ENCODE data around the gene SV2B. TPM values are rescaled to one million over a fixed set of nuclear protein-coding genes. Genes with fewer than 3 reads are reported as not detected.
"Not testable (repeated sequence)": the region's sequence is repeated elsewhere in the genome, so short reads cannot be mapped to it uniquely, and the experiment has no call there.

The SV2B gene
- polyA plus RNA-seq, 1 donor (not counting 4 experiments of a cell fraction or from before 2014, with no cell fraction given): 0.04 TPM

DNA sequence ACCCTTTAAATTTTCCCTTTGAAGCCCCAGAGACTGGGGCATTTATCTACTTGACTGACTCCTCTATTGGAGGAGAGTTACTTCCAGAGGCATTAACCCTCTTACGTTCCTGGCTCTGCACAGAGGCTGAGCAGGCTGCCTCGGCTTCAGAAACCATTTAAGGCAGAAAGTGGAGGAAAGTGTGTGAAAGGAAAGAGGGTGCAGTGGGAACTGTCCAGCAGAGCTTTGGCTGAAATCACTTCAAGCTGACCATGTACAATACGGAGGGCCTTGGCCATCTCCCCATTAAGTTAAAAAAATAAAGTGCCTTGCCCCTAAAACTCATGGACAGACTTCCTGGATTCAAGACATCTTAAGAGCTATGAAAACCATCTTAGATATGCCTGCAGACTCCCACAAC is 238.7 kb downstream of the SV2B start:
- Histone ChIP-seq H3K27ac (ENCODE audit: control insufficient read depth, insufficient read depth, low read length) (no peak overlapping the region), H3K4me3 (ENCODE audit: control insufficient read depth in 2 of 3, extremely low read depth in 1 of 3, insufficient read depth in 2 of 3, low read depth in 1 of 3, low read length in 3 of 3) (no peak overlapping the region), H3K36me3 (ENCODE audit: control insufficient read depth in 2 of 2, extremely low read depth in 1 of 2, insufficient read depth in 2 of 2, low read length in 2 of 2) (no peaks in the 10 kb centered on the region), H3K4me2 (ENCODE audit: control insufficient read depth, extremely low read depth, insufficient read depth, low read depth, low read length) (no peak overlapping the region), H3K79me2 (ENCODE audit: control insufficient read depth, insufficient read depth, low read length) (no peaks in the 10 kb centered on the region), H3K27me3 (ENCODE audit: control insufficient read depth, extremely low read depth, insufficient read depth, low read length) (no peaks in the 10 kb centered on the region), H3K9me3 (ENCODE audit: control insufficient read depth, low read depth, low read length) (no peaks in the 10 kb centered on the region), H2AFZ (ENCODE audit: control insufficient read depth, low read length) (no peak overlapping the region), H3K9me1 (ENCODE audit: control insufficient read depth, extremely low read depth, insufficient read depth, low read length) (no peaks in the 10 kb centered on the region), H3K4me1 (ENCODE audit: control insufficient read depth, extremely low read depth, insufficient read depth, low read length) (no peaks in the 10 kb centered on the region), H4K20me1 (ENCODE audit: control insufficient read depth, extremely low read depth, insufficient read depth, low read length) (no peaks in the 10 kb centered on the region), H3K9ac (ENCODE audit: control insufficient read depth, extremely low read depth, insufficient read depth, low read length) (no peak overlapping the region)
- TF ChIP-seq EZH2 (IDR thresholded peaks at IDR 0.05; ENCODE audit: low read length): no peak
- TF ChIP-seq, protein P1, sequence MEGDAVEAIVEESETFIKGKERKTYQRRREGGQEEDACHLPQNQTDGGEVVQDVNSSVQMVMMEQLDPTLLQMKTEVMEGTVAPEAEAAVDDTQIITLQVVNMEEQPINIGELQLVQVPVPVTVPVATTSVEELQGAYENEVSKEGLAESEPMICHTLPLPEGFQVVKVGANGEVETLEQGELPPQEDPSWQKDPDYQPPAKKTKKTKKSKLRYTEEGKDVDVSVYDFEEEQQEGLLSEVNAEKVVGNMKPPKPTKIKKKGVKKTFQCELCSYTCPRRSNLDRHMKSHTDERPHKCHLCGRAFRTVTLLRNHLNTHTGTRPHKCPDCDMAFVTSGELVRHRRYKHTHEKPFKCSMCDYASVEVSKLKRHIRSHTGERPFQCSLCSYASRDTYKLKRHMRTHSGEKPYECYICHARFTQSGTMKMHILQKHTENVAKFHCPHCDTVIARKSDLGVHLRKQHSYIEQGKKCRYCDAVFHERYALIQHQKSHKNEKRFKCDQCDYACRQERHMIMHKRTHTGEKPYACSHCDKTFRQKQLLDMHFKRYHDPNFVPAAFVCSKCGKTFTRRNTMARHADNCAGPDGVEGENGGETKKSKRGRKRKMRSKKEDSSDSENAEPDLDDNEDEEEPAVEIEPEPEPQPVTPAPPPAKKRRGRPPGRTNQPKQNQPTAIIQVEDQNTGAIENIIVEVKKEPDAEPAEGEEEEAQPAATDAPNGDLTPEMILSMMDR (optimal IDR thresholded peaks at IDR 0.05 in 1 of 3, IDR thresholded peaks at IDR 0.05 in 1 of 3, conservative IDR thresholded peaks at IDR 0.05 in 1 of 3; ENCODE audit: extremely low read depth in 1 of 3, insufficient read depth in 2 of 3, low read length in 3 of 3): no peak
- dilution Hi-C loops (cut with MboI; ENCODE audit: extremely low pct_ligation_motif_present, low sequenced_read_pairs): no loop called here
- DNase-seq (ENCODE audit: low read depth, low spot score): no peak
- peak; percentile 13 for FAIRE-seq

DNA sequence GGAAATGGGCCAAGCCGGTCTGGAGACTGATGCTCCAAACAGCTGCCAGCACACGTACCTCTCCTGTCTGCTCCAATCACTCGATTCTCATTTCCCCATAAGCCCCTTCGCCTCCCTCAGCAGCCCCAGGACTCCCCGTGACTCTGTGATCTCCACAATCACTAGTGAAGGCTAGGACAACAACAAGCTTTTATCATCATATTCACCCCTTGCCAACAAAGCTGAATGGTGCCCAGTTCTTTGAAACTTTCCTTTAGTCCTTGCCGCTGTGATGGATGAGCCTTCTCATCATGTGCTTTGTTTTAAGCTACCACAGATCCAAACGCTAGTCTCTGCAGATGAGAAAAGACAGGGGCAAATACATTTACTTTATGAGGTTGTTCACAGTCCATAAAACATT is 242.0 kb downstream of the SV2B start:
- Histone ChIP-seq H4K20me1 (ENCODE audit: control insufficient read depth, extremely low read depth, insufficient read depth, low read length) (no peaks in the 10 kb centered on the region), H3K27ac (ENCODE audit: control insufficient read depth, insufficient read depth, low read length) (no peak overlapping the region), H3K4me2 (ENCODE audit: control insufficient read depth, extremely low read depth, insufficient read depth, low read depth, low read length) (no peak overlapping the region), H3K9me1 (ENCODE audit: control insufficient read depth, extremely low read depth, insufficient read depth, low read length) (no peaks in the 10 kb centered on the region), H3K9ac (ENCODE audit: control insufficient read depth, extremely low read depth, insufficient read depth, low read length) (no peak overlapping the region), H3K9me3 (ENCODE audit: control insufficient read depth, low read depth, low read length) (no peaks in the 10 kb centered on the region), H3K36me3 (ENCODE audit: control insufficient read depth in 2 of 2, extremely low read depth in 1 of 2, insufficient read depth in 2 of 2, low read length in 2 of 2) (no peaks in the 10 kb centered on the region), H3K79me2 (ENCODE audit: control insufficient read depth, insufficient read depth, low read length) (no peaks in the 10 kb centered on the region), H3K27me3 (ENCODE audit: control insufficient read depth, extremely low read depth, insufficient read depth, low read length) (no peaks in the 10 kb centered on the region), H3K4me3 (ENCODE audit: control insufficient read depth in 2 of 3, extremely low read depth in 1 of 3, insufficient read depth in 2 of 3, low read depth in 1 of 3, low read length in 3 of 3) (no peak overlapping the region), H2AFZ (ENCODE audit: control insufficient read depth, low read length) (no peak overlapping the region), H3K4me1 (ENCODE audit: control insufficient read depth, extremely low read depth, insufficient read depth, low read length) (no peaks in the 10 kb centered on the region)
- TF ChIP-seq, protein P1 (optimal IDR thresholded peaks at IDR 0.05 in 1 of 3, IDR thresholded peaks at IDR 0.05 in 1 of 3, conservative IDR thresholded peaks at IDR 0.05 in 1 of 3; ENCODE audit: extremely low read depth in 1 of 3, insufficient read depth in 2 of 3, low read length in 3 of 3): no peak
- no peak for TF ChIP-seq EZH2 (IDR thresholded peaks at IDR 0.05; ENCODE audit: low read length)
- dilution Hi-C loops (cut with MboI; ENCODE audit: extremely low pct_ligation_motif_present, low sequenced_read_pairs): no loop called here
- FAIRE-seq (no peak), DNase-seq (ENCODE audit: low read depth, low spot score) (no peak)

DNA sequence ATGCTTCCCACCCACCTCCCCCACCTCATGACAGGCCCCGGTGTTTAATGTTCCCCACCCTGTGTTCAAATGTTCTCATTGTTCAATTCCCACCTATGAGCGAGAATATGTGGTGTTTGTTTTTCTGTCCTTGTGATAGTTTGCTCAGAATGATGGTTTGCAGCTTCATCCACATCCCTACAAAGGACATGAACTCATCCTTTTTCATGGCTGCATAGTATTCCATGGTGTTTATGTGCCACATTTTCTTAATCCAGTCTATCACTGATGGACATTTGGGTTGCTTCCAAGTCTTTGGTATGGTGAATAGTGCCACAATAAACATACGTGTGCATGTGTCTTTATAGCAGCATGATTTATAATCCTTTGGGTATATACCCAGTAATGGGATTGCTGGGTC is 244.9 kb downstream of the SV2B start:
- H3K4me2 ChIP-seq (ENCODE audit: control insufficient read depth, extremely low read depth, insufficient read depth, low read depth, low read length); H3K27ac ChIP-seq (ENCODE audit: control insufficient read depth, insufficient read depth, low read length); H3K27me3 ChIP-seq (ENCODE audit: control insufficient read depth, extremely low read depth, insufficient read depth, low read length); DNase-seq (ENCODE audit: low read depth, low spot score); H3K79me2 ChIP-seq (ENCODE audit: control insufficient read depth, insufficient read depth, low read length); H3K4me3 ChIP-seq (ENCODE audit: control insufficient read depth in 2 of 3, extremely low read depth in 1 of 3, insufficient read depth in 2 of 3, low read depth in 1 of 3, low read length in 3 of 3); H3K9me1 ChIP-seq (ENCODE audit: control insufficient read depth, extremely low read depth, insufficient read depth, low read length); H3K9ac ChIP-seq (ENCODE audit: control insufficient read depth, extremely low read depth, insufficient read depth, low read length); H2AFZ ChIP-seq (ENCODE audit: control insufficient read depth, low read length); dilution Hi-C loops (cut with MboI; ENCODE audit: extremely low pct_ligation_motif_present, low sequenced_read_pairs); FAIRE-seq; H3K9me3 ChIP-seq (ENCODE audit: control insufficient read depth, low read depth, low read length); H4K20me1 ChIP-seq (ENCODE audit: control insufficient read depth, extremely low read depth, insufficient read depth, low read length); H3K4me1 ChIP-seq (ENCODE audit: control insufficient read depth, extremely low read depth, insufficient read depth, low read length); H3K36me3 ChIP-seq (ENCODE audit: control insufficient read depth in 2 of 2, extremely low read depth in 1 of 2, insufficient read depth in 2 of 2, low read length in 2 of 2): not testable (repeated sequence)
